CD8-positive, alpha-beta memory T cell (primary cell): ENCODE data around the gene PAXX. TPM values are rescaled to one million over a fixed set of nuclear protein-coding genes. Genes with fewer than 3 reads are reported as not detected.

Experiments used
- CTCF ChIA-PET: fragments of 350-600 bp; sonication (Branson Sonifier 250); formaldehyde crosslinking; loops from one replicate; lab custom pipeline; 2021; ENCODE audit warnings: antibody characterized with exemption; lab: Charles Lee
- POLR2A ChIA-PET: fragments of 350-600 bp; sonication (Branson Sonifier 250); formaldehyde crosslinking; loops from one replicate; lab custom pipeline; 2021; ENCODE audit warnings: antibody characterized with exemption; lab: Charles Lee
- DNase-seq, 5 donors: peaks; one replicate each; pipeline versions ENCODE4 v3.0.0 to v3.0.0-alpha.2; 2020 to 2022; ENCODE audit warnings: mixed read lengths in 1 of 5
- H3K27ac ChIP-seq: one replicate; pipeline ENCODE4 v1.7.0; 2013; ENCODE audit warnings: low read depth, mild to moderate bottlenecking, low read length, moderate library complexity
- H3K27me3 ChIP-seq: 2 replicates; pipeline ENCODE4 v1.7.0; 2013; ENCODE audit warnings: low read length, mild to moderate bottlenecking; ENCODE audit not compliant: insufficient read depth, poor library complexity, severe bottlenecking
- H3K36me3 ChIP-seq: 2 replicates; pipeline ENCODE4 v1.7.0; 2013; ENCODE audit warnings: mild to moderate bottlenecking, low read length, moderate library complexity; ENCODE audit not compliant: insufficient read depth
- H3K4me1 ChIP-seq: 2 replicates; pipeline ENCODE4 v1.7.0; 2013; ENCODE audit warnings: mild to moderate bottlenecking, low read length, moderate library complexity; ENCODE audit not compliant: insufficient read depth
- H3K4me3 ChIP-seq: 2 replicates; pipeline ENCODE4 v1.7.0; 2013; ENCODE audit warnings: mild to moderate bottlenecking, low read length
- H3K9me3 ChIP-seq: 2 replicates; pipeline ENCODE4 v1.7.0; 2013; ENCODE audit warnings: mild to moderate bottlenecking, low read length
- H3K27ac Mint-ChIP-seq, 8 donors: one replicate each; pipeline ENCODE4 v1.8.0; 2020 to 2021; ENCODE audit warnings: mixed read lengths in 8 of 8, mild to moderate bottlenecking in 6 of 8, inconsistent platforms in 3 of 8, moderate library complexity in 3 of 8
- H3K27me3 Mint-ChIP-seq, 2 donors: one replicate each; pipeline ENCODE4 v1.8.0; 2020 to 2021; ENCODE audit warnings: mixed read lengths in 2 of 2, mild to moderate bottlenecking in 1 of 2, moderate library complexity in 1 of 2
- H3K36me3 Mint-ChIP-seq, 3 donors: one replicate each; pipeline ENCODE4 v1.8.0; 2020 to 2021; ENCODE audit warnings: mixed read lengths in 3 of 3, inconsistent platforms in 1 of 3, mild to moderate bottlenecking in 1 of 3
- H3K4me1 Mint-ChIP-seq, 3 donors: one replicate each; pipeline ENCODE4 v1.8.0; 2020 to 2021; ENCODE audit warnings: mixed read lengths in 3 of 3, inconsistent platforms in 1 of 3, mild to moderate bottlenecking in 1 of 3
- H3K4me3 Mint-ChIP-seq, 7 donors: one replicate each; pipeline ENCODE4 v1.8.0; 2020 to 2021; ENCODE audit warnings: mixed read lengths in 7 of 7, mild to moderate bottlenecking in 6 of 7, moderate library complexity in 4 of 7, inconsistent platforms in 2 of 7
- H3K9me3 Mint-ChIP-seq, 5 donors: one replicate each; pipeline ENCODE4 v1.8.0; 2020 to 2022; ENCODE audit warnings: mixed read lengths in 5 of 5, mild to moderate bottlenecking in 3 of 5, moderate library complexity in 2 of 5, inconsistent platforms in 1 of 5
- polyA plus RNA-seq: library from polyadenylated mRNA; unstranded; fragments of 300-500 nt; fragmentation: Illumina TruSeq; gene quantifications from one replicate; pipeline ENCODE4 v1.2.3, GENCODE V29; 2021
- total RNA-seq, 2 experiments: library from RNA; stranded (reverse); gene quantifications; one replicate each; pipeline ENCODE4 v1.2.3, GENCODE V29; 2021

The PAXX gene
- total and polyA plus RNA-seq, 3 experiments from 2014 or later, result 78.4 to 156 (median 82.2) TPM

DNA sequence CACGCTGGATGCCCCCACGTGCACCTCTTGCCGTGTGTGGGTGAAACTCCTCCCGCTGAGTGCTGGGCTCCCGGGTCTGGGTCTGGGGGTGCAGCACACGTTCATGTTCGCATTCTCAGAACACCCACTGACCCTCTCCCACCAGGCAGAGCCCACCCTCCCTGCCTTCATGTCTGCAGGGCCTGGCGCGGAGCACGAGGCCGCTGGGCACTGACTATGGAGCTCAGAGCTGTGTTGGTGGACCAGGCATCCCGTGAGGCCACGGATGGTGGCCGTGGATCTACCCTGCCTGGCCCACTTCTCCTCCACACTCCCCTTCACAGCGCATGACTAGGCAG is 31.3 kb upstream of the PAXX start:
- peaks cover 0 to 12% (median 0%) of the 10 kb centered on the region in 3 donors for H3K36me3 Mint-ChIP-seq
- H3K4me3 ChIP-seq, result no peak overlapping the region
- no peaks in the 10 kb centered on the region for H3K36me3 ChIP-seq
- peaks cover 47% of the 10 kb centered on the region for H3K4me1 ChIP-seq
- POLR2A ChIA-PET, result interaction anchor here (0.5 to 1.4 kb wide), 5 partner anchors 14 to 74 kb away, joined by 6 to 11 read pairs (median 7); partner anchors contain the start of gene PAXX
- peak overlapping the region in 4 of 7 donors; percentile 65 to 86 (median 74) for H3K4me3 Mint-ChIP-seq
- H3K9me3 ChIP-seq, result no peaks in the 10 kb centered on the region
- peaks cover 43 to 86% (median 45%) of the 10 kb centered on the region in 3 donors for H3K4me1 Mint-ChIP-seq
- peaks cover 0 to 5% (median 2%) of the 10 kb centered on the region in 5 donors for H3K9me3 Mint-ChIP-seq
- H3K27ac Mint-ChIP-seq, result peak overlapping the region in 5 of 8 donors; percentile 61 to 97 (median 91)
- CTCF ChIA-PET, result interaction anchor here (1.4 to 2.6 kb wide), 3 partner anchors 12 to 74 kb away, joined by 7 to 13 read pairs (median 9); no protein-coding TSS in a partner anchor
- H3K27me3 ChIP-seq, result no peaks in the 10 kb centered on the region
- no peak overlapping the region for H3K27ac ChIP-seq
- DNase-seq, result no peak
- H3K27me3 Mint-ChIP-seq, result peaks cover 0 to 3% of the 10 kb centered on the region in 2 donors

DNA sequence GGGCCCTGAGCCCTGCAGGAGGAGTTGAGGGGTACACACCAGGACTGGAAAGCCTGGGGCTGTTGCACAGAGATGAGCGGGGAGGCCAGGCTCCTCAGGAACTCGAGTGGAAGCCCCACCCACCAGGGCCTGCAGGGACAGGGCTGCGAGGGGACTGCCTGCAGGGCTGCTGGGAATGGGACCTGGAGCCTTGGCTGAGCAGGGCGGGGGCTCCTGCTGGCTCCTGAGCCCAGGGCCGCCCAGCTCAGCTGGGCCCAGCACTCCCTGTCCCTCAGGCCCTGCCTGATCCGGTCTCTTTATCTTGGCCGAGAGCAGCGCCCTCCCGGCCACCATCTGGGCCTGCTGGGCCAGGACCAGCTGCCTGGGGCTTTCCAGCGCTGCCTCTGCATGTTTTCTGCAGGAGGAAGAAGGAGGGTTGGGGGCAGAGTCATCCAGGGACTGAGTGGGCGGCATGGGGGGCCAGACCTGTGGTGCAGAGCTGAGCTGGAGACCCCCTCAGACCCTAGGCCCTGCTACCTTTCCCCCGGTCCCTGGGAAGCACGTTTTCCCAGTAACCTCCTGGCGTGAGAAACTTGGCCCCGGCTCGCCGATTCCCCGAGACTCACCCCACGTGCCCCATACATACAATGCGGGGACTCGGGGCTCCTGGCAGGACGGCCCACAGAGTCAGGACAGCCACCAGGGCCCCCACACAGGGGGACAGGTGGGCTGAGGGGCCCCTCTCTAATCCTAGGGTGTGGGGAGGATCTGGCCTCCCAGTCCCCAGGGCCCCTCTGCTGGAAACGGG is 30.8 kb upstream of the PAXX start:
- no peak for DNase-seq
- no peaks in the 10 kb centered on the region for H3K9me3 ChIP-seq
- no peaks in the 10 kb centered on the region for H3K36me3 ChIP-seq
- CTCF ChIA-PET, result interaction anchor here (1.1 to 2.3 kb wide), 6 partner anchors 14 to 74 kb away, joined by 3 to 13 read pairs (median 8); partner anchors contain the start of genes C8G and FBXW5
- peaks cover 52% of the 10 kb centered on the region for H3K4me1 ChIP-seq
- H3K9me3 Mint-ChIP-seq, result peaks cover 0 to 3% (median 0%) of the 10 kb centered on the region in 5 donors
- H3K27me3 Mint-ChIP-seq, result peaks cover 0 to 3% of the 10 kb centered on the region in 2 donors
- H3K27me3 ChIP-seq, result no peaks in the 10 kb centered on the region
- H3K27ac ChIP-seq, result no peak overlapping the region
- H3K4me3 ChIP-seq, result no peak overlapping the region
- POLR2A ChIA-PET, result interaction anchor here (0.5 kb wide), 1 partner anchor 38 kb away, joined by 7 read pairs; no protein-coding TSS in a partner anchor
- peaks cover 0 to 7% (median 0%) of the 10 kb centered on the region in 3 donors for H3K36me3 Mint-ChIP-seq
- H3K27ac Mint-ChIP-seq, result peak overlapping the region in 5 of 8 donors; percentile 29 to 93 (median 69)
- peak overlapping the region in 3 of 7 donors; percentile 72 to 86 (median 78) for H3K4me3 Mint-ChIP-seq
- peaks cover 44 to 86% (median 48%) of the 10 kb centered on the region in 3 donors for H3K4me1 Mint-ChIP-seq

DNA sequence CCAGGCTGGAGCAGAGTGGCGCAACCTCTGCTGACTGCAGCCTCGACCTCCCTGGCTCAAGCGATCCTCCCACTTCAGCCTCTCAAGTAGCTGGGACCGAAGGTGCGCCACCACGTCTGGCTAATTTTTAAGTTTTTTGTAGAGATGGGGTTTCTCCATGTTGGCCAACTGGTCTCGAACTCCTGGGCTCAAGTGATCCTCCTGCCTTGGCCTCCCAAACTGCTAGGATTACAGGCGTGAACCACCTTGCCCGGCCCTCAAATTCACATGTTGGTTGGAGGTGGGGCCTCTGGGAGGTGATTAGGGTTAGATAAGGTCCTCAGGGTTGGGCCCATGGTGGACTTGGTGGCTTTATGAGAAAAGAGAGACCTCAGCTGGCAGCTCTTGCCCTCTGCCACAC is 30.1 kb upstream of the PAXX start:
- Histone ChIP-seq H3K36me3 (no peaks in the 10 kb centered on the region), H3K27me3 (no peaks in the 10 kb centered on the region), H3K4me1 (peaks cover 52% of the 10 kb centered on the region), H3K4me3 (no peak overlapping the region), H3K9me3 (no peaks in the 10 kb centered on the region), H3K27ac (no peak overlapping the region)
- Mint-ChIP-seq H3K4me3 (peak overlapping the region in 2 of 7 donors; percentile 55 to 81), H3K27me3 (peaks cover 0 to 3% of the 10 kb centered on the region in 2 donors), H3K27ac (peak overlapping the region in 6 of 8 donors; percentile 72 to 93 (median 86)), H3K4me1 (peaks cover 41 to 83% (median 46%) of the 10 kb centered on the region in 3 donors), H3K36me3 (peaks cover 0 to 3% (median 0%) of the 10 kb centered on the region in 3 donors), H3K9me3 (no peaks in the 10 kb centered on the region)
- ChIA-PET CTCF (interaction anchor here (1.1 to 2.0 kb wide), 4 partner anchors 13 to 72 kb away, joined by 3 to 13 read pairs (median 6); partner anchors contain the start of genes C8G and FBXW5), POLR2A (no interaction called here)
- DNase-seq, result no peak

DNA sequence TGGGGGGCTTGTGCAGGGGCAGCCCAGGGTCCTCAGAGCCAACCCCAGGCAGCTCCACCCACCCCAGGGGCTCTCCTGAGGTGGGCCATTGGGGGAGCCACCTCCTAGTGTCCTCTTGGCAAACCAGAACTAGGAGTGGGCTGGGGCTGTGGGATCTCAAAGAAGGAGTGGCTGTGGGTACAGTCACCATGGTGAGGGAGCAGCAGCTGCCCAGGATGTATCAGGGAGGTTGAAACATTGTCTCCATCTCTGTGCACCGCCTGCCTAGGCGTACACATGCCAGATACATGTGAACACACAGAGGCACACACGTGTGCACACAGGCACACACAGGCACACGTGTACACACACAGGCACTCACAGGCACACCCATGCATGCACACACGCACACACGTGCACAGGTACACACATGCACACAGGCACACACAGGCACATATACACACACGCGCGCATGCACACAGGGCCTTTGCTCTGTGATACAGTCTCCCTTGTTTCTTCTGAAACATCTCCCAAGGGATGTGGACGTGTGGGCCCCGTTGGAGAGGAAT is 29.4 kb upstream of the PAXX start:
- H3K36me3 Mint-ChIP-seq, result peaks cover 0 to 3% (median 0%) of the 10 kb centered on the region in 3 donors
- Histone ChIP-seq H3K4me3 (no peak overlapping the region), H3K36me3 (no peaks in the 10 kb centered on the region), H3K4me1 (peaks cover 52% of the 10 kb centered on the region), H3K27me3 (no peaks in the 10 kb centered on the region), H3K27ac (no peak overlapping the region), H3K9me3 (no peaks in the 10 kb centered on the region)
- peaks cover 0 to 3% of the 10 kb centered on the region in 2 donors for H3K27me3 Mint-ChIP-seq
- H3K4me1 Mint-ChIP-seq, result peaks cover 41 to 80% (median 47%) of the 10 kb centered on the region in 3 donors
- H3K27ac Mint-ChIP-seq, result peak overlapping the region; percentile 72 to 95 (median 86)
- peak overlapping the region in 6 of 7 donors; percentile 34 to 68 (median 52) for H3K4me3 Mint-ChIP-seq
- ChIA-PET CTCF (interaction anchor here (1.1 to 2.0 kb wide), 4 partner anchors 12 to 72 kb away, joined by 3 to 13 read pairs (median 6); partner anchors contain the start of genes C8G and FBXW5), POLR2A (no interaction called here)
- DNase-seq, result no peak
- H3K9me3 Mint-ChIP-seq, result no peaks in the 10 kb centered on the region

DNA sequence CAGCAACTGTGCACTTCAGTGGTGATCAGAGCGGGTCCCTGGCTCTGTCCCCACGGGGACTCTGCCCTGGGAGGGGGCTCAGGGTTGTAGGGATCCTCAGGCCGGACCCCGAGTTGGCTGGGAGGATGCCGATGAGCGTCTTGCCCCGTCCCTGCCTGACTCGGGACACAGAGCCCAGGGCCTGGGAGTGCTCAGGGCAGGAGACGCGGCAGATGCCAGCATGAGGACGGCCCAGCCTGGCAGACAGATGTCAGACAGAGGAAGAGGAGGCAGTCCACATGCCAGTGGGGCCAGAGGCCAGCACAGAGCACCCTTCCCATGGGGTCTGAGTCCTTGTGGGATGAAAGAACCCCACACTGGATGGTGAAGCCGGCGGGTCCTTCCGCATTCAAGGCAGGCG is 28.9 kb upstream of the PAXX start:
- H3K27me3 Mint-ChIP-seq, result peaks cover 0 to 3% of the 10 kb centered on the region in 2 donors
- peak overlapping the region in 4 of 7 donors; percentile 19 to 68 (median 60) for H3K4me3 Mint-ChIP-seq
- peaks cover 41 to 77% (median 43%) of the 10 kb centered on the region in 3 donors for H3K4me1 Mint-ChIP-seq
- ChIA-PET POLR2A (no interaction called here), CTCF (interaction anchor here (0.9 to 2.0 kb wide), 2 partner anchors 12 to 33 kb away, joined by 3 to 13 read pairs; partner anchors contain the start of gene CLIC3)
- Histone ChIP-seq H3K27me3 (no peaks in the 10 kb centered on the region), H3K36me3 (no peaks in the 10 kb centered on the region), H3K27ac (no peak overlapping the region), H3K9me3 (no peaks in the 10 kb centered on the region), H3K4me3 (no peak overlapping the region), H3K4me1 (peaks cover 52% of the 10 kb centered on the region)
- no peaks in the 10 kb centered on the region for H3K9me3 Mint-ChIP-seq
- peaks cover 0 to 3% (median 0%) of the 10 kb centered on the region in 3 donors for H3K36me3 Mint-ChIP-seq
- DNase-seq, result no peak
- H3K27ac Mint-ChIP-seq, result peak overlapping the region in 6 of 8 donors; percentile 72 to 95 (median 84)

DNA sequence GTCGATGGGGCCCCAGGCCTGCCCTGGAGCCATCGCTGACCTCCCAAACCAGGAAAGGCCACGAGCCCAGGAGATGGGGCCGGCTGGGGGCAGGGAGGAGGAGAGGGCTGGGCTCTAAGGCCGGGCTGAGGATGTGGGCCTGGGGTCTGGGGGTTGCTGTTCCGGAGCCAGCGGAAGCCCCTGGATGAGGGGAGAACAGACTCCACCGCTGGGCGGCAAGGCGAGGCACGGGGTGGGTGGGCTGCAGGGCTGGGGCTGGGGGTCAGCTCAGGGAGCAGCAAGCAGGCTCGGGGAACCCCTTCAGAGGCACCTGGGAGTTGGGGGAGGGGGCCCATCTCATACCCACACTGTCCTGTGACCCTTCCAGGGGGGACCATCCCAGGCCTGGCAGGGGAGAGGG is 28.5 kb upstream of the PAXX start:
- H3K27me3 Mint-ChIP-seq, result peaks cover 0 to 3% of the 10 kb centered on the region in 2 donors
- peaks cover 0 to 3% (median 0%) of the 10 kb centered on the region in 3 donors for H3K36me3 Mint-ChIP-seq
- Histone ChIP-seq H3K36me3 (no peaks in the 10 kb centered on the region), H3K27me3 (no peaks in the 10 kb centered on the region), H3K4me3 (no peak overlapping the region), H3K27ac (no peak overlapping the region), H3K9me3 (no peaks in the 10 kb centered on the region), H3K4me1 (peaks cover 52% of the 10 kb centered on the region)
- H3K4me1 Mint-ChIP-seq, result peaks cover 41 to 73% (median 42%) of the 10 kb centered on the region in 3 donors
- no peaks in the 10 kb centered on the region for H3K9me3 Mint-ChIP-seq
- POLR2A ChIA-PET, result no interaction called here
- H3K4me3 Mint-ChIP-seq, result peak overlapping the region in 1 of 7 donors; percentile 68
- no peak for DNase-seq
- CTCF ChIA-PET, result interaction anchor here (0.8 to 2.0 kb wide), 5 partner anchors 11 to 122 kb away, joined by 3 to 13 read pairs (median 3); partner anchors contain the start of genes AJM1, CLIC3 and FBXW5
- no peak overlapping the region for H3K27ac Mint-ChIP-seq

DNA sequence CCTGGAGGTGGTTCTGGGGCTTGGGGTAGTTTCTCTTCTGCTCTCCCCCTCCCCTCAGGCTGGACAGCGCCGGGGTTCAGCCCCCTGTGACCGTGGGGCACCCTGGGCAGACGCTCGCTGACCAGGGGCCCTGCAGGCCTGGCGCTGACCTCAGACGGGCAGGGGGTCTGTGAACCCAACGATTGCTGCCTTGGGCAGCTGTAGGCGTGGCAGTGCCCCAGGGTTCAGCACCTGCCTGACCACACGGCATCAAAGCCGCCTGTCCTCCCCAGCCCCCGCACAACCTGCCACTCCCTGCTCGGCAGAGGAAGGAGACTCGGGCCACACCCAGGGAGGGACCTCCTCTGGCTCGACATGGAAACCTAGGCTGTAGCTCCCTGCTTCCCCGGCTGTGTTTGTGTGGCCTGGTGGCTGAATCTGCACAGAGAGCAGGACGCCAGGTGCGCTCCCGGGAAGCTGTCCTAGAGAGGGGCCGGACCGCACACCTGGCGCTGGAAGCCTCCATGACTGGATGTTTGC is 28.0 kb upstream of the PAXX start:
- ChIA-PET CTCF (interaction anchor here (0.8 to 2.5 kb wide), 6 partner anchors 12 to 122 kb away, joined by 3 to 8 read pairs (median 3); partner anchors contain the start of genes AJM1, CLIC3, FBXW5 and PAXX), POLR2A (interaction anchor here (2.2 kb wide), 1 partner anchor 11 kb away, joined by 6 read pairs; no protein-coding TSS in a partner anchor)
- H3K27me3 Mint-ChIP-seq, result peaks cover 0 to 3% of the 10 kb centered on the region in 2 donors
- peaks cover 0 to 3% (median 0%) of the 10 kb centered on the region in 3 donors for H3K36me3 Mint-ChIP-seq
- no peaks in the 10 kb centered on the region for H3K9me3 Mint-ChIP-seq
- peak overlapping the region in 4 of 7 donors; percentile 19 to 68 (median 46) for H3K4me3 Mint-ChIP-seq
- Histone ChIP-seq H3K36me3 (no peaks in the 10 kb centered on the region), H3K27me3 (no peaks in the 10 kb centered on the region), H3K9me3 (no peaks in the 10 kb centered on the region), H3K4me3 (no peak overlapping the region), H3K27ac (peak overlapping the region; percentile 16), H3K4me1 (peaks cover 47% of the 10 kb centered on the region)
- peaks cover 39 to 68% (median 41%) of the 10 kb centered on the region in 3 donors for H3K4me1 Mint-ChIP-seq
- DNase-seq, result no peak
- peak overlapping the region in 6 of 8 donors; percentile 54 to 94 (median 80) for H3K27ac Mint-ChIP-seq
